Prostate gland (tissue), 2 donors: ENCODE results near the gene CDH13. TPM values are rescaled to one million over a fixed set of nuclear protein-coding genes. Genes with fewer than 3 reads are reported as not detected.

ENCODE experiments used
- DNase-seq: peaks from one replicate; pipeline ENCODE4 v3.0.0-alpha.2; 2019; ENCODE audit warnings: low spot score
- H3K27ac ChIP-seq, 2 donors: fragments of 200-600 bp; sonication (generic); 2 replicates each; pipeline ENCODE4 v1.5.1; 2017 to 2019
- H3K27me3 ChIP-seq: fragments of 200-600 bp; sonication (generic); replicated peaks from 2 replicates; pipeline ENCODE4 v1.5.1; 2019; ENCODE audit not compliant: insufficient read depth
- H3K36me3 ChIP-seq, 2 donors: fragments of 200-600 bp; sonication (generic); 1 replicate in 1 of 2; 2 replicates in 1 of 2; pipeline versions ENCODE4 v1.5.1 to v1.8.1; 2017 to 2019
- H3K4me1 ChIP-seq: fragments of 200-600 bp; sonication (generic); replicated peaks from 2 replicates; pipeline ENCODE4 v1.5.1; 2019
- H3K4me3 ChIP-seq, 2 donors: fragments of 200-600 bp; sonication (generic); 2 replicates each; pipeline ENCODE4 v1.5.1; 2017 to 2019
- H3K9me3 ChIP-seq: fragments of 200-600 bp; sonication (generic); 2 replicates; pipeline ENCODE4 v1.5.1; 2017
- POLR2A ChIP-seq: fragments of 450-650 bp; IDR thresholded peaks from one replicate; pipeline ENCODE4 v1.6.1; 2016; ENCODE audit warnings: antibody characterized with exemption, mild to moderate bottlenecking
- POLR2AphosphoS5 ChIP-seq: sonication (generic); formaldehyde crosslinking; IDR thresholded peaks from one replicate; pipeline ENCODE4 v1.6.1; 2017; ENCODE audit warnings: antibody characterized with exemption
- WGBS: methylation state at CpG from one replicate; pipeline ENCODE4 v1.1.5; 2018; 5-methylcytosine and 5-hydroxymethylcytosine counted together
- intact Hi-C: fragments of 100-400 bp; cut with DNase I; formaldehyde crosslinking; loops from one replicate; pipeline ENCODE4 v1.14.2; 2022
- total RNA-seq, 2 donors: library from RNA; depleted of rRNA; stranded (reverse); fragments of >200 nt; gene quantifications; one replicate each; pipeline ENCODE4 v1.1.0, GENCODE V29; 2016
- TF ChIP-seq, protein P1 (sequence below), 4 experiments: fragments of 200-600 bp in 2 of 4; fragments of 450-650 bp in 2 of 4; sonication (generic) in 2 of 4; IDR thresholded peaks; 1 replicate in 3 of 4; 2 replicates in 1 of 4; pipeline ENCODE4 v1.5.1; 2016 to 2019; ENCODE audit warnings: antibody characterized with exemption in 4 of 4, mild to moderate bottlenecking in 2 of 4, moderate library complexity in 2 of 4

The CDH13 gene
- total RNA-seq, 2 donors from 2014 or later, result 20.6 to 23.0 TPM

DNA sequence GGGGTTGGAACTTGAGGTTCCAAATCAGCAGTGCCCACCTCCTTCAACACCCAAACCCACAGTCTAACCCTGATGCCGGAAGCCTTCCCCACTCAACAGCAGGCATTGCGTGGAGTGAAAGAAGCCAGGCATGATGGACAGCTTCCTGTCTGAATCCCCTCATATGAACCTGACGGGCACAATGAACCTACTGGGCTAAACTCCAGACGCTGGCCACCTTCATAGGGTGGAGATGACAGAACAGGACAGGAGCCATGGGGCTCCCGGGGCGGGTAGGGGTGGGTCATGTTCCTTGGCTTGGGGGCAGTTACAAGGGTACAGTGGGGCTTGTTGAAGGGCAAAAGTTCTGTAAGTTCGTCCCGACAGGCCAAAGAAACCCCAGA, 1180.5 kb downstream of the CDH13 start:
- no peak for DNase-seq
- H3K27me3 ChIP-seq, result no peaks in the 10 kb centered on the region
- H3K36me3 ChIP-seq, result no peaks in the 10 kb centered on the region
- H3K9me3 ChIP-seq, result no peaks in the 10 kb centered on the region
- H3K4me1 ChIP-seq, result peaks cover 3% of the 10 kb centered on the region
- H3K4me3 ChIP-seq, result peak overlapping the region; percentile 81 to 83
- WGBS, result 95% methylated on average over 8 of the region's 8 CpGs
- TF ChIP-seq, protein P1, sequence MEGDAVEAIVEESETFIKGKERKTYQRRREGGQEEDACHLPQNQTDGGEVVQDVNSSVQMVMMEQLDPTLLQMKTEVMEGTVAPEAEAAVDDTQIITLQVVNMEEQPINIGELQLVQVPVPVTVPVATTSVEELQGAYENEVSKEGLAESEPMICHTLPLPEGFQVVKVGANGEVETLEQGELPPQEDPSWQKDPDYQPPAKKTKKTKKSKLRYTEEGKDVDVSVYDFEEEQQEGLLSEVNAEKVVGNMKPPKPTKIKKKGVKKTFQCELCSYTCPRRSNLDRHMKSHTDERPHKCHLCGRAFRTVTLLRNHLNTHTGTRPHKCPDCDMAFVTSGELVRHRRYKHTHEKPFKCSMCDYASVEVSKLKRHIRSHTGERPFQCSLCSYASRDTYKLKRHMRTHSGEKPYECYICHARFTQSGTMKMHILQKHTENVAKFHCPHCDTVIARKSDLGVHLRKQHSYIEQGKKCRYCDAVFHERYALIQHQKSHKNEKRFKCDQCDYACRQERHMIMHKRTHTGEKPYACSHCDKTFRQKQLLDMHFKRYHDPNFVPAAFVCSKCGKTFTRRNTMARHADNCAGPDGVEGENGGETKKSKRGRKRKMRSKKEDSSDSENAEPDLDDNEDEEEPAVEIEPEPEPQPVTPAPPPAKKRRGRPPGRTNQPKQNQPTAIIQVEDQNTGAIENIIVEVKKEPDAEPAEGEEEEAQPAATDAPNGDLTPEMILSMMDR (IDR thresholded peaks at IDR 0.05), result no peak
- TF ChIP-seq POLR2A (no peak), POLR2AphosphoS5 (no peak)
- intact Hi-C loops, result no loop called here
- peak overlapping the region; percentile 79 to 81 for H3K27ac ChIP-seq

DNA sequence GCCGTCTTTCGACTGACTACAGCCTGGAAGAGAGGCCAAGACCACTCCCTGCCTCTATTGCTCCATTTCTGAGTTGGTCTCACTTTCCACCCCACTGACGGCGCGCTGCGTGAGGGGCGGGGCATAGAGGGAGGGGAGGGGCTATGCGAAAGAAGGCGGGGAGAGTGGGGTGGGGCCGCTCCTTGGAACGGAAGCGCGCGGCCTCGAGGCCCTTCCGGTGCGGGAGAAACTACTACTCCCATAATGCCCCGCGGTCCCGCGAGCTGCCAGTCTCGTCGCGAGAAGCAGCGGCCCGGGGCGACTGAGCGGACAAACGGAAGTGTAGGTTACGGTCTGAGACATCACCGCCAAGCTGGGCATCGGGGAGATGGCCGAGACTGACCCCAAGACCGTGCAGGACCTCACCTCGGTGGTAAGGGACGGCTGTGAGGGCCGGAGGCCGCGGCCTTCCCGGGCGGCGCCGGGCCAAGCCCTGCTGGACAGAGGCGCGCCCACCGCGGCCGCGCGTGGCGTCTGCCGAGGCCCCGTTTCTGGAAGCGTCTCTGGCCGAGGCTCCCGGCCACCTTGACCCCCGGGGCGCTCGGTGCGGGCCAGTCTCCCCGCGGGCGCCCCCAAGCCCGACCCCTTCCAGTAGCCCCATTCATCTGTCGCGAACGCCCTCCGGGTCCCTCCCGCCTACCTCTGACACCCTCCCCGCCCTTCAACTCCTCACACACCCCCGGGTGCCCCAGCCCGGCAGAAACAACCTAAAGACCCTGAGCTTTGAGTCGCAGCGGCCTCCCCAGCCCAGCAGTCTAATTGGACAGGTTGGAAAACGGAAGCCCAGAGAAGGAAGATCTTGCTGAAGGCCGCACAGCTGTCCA, 1181.2 kb downstream of the CDH13 start, which contains the start of gene HSBP1:
Gene HSBP1 (plus strand): TSS at position 269 of the 863 bp plus-strand sequence. CDS start 99 bp downstream, at position 368.
- intact Hi-C loops, result no loop called here
- WGBS, result 2% methylated on average over 75 of the region's 76 CpGs
- no peaks in the 10 kb centered on the region for H3K36me3 ChIP-seq

DNA sequence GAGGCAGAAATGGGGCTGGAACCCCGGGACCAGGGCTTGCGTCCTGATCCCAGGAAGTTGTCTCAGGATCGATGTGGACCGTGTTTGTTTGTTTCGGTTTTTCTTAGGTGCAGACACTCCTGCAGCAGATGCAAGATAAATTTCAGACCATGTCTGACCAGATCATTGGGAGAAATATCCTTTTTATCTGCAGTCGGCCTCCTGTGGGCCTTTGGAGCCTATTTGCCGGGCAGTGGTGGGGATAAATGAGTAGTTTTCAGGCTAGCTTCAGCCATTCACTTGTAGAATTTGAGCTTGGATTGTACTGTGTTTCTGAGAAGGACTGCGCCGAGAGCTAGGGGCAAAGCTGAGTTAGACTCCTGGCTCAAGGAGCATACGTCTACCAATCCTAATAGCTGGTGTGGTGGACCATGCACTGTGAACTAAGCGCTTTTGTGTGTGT, 1181.8 kb downstream of the CDH13 start:
- intact Hi-C loops, result no loop called here
- DNase-seq, result no peak
- Histone ChIP-seq H3K4me3 (peak overlapping the region; percentile 81 to 83), H3K27me3 (no peaks in the 10 kb centered on the region), H3K36me3 (no peaks in the 10 kb centered on the region), H3K27ac (peak overlapping the region; percentile 79 to 81), H3K4me1 (peaks cover 3% of the 10 kb centered on the region), H3K9me3 (no peaks in the 10 kb centered on the region)
- 17% methylated on average over 11 of the region's 11 CpGs for WGBS
- TF ChIP-seq POLR2A (no peak), POLR2AphosphoS5 (no peak)
- TF ChIP-seq, protein P1 (IDR thresholded peaks at IDR 0.05), result no peak

More for the DNA sequence above, 1181.2 kb downstream of the CDH13 start, which contains the start of gene HSBP1:
- H3K27ac ChIP-seq, result peak within 1 kb of the TSS; percentile 79 to 81
- peak within 1 kb of the TSS; percentile 81 to 83 for H3K4me3 ChIP-seq
- no peaks in the 10 kb centered on the region for H3K9me3 ChIP-seq
- H3K4me1 ChIP-seq, result peaks cover 3% of the 10 kb centered on the region
- DNase-seq, result peak; percentile 87
- peak; percentile 90 for TF ChIP-seq POLR2AphosphoS5
- TF ChIP-seq POLR2A, result peak; percentile 56
- TF ChIP-seq, protein P1 (IDR thresholded peaks at IDR 0.05), result peak in 2 of 4 experiments; percentile 32 to 41
- H3K27me3 ChIP-seq, result no peaks in the 10 kb centered on the region

DNA sequence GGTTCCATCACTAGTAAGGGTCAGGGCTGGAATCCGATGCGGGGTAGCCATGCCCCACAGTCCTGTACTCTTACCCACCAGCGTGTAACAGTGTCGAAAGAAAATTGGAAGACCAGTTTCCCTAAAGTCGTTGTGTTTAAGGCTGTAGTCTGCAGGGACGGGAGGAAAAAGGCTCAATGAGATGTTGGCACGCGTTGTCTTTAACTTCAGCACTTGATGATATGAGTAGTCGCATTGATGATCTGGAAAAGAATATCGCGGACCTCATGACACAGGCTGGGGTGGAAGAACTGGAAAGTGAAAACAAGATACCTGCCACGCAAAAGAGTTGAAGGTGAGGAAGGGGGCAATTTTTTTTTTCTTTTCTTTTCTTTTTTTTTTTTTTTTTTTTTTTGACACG, 1182.3 kb downstream of the CDH13 start:
- TF ChIP-seq POLR2A (no peak), POLR2AphosphoS5 (no peak)
- TF ChIP-seq, protein P1 (IDR thresholded peaks at IDR 0.05), result no peak
- Histone ChIP-seq H3K36me3 (no peaks in the 10 kb centered on the region), H3K9me3 (no peaks in the 10 kb centered on the region), H3K27ac (no peak overlapping the region), H3K4me1 (peaks cover 3% of the 10 kb centered on the region), H3K4me3 (peak overlapping the region; percentile 81 to 83), H3K27me3 (no peaks in the 10 kb centered on the region)
- intact Hi-C loops, result no loop called here
- DNase-seq, result no peak
- 94% methylated on average over 13 of the region's 13 CpGs for WGBS
